AG09309 (cell line): ENCODE results near the gene PPP3R2.

Source experiments
- DNase-seq: peaks from one replicate; pipeline ENCODE4 v3.0.0-alpha.2; 2010; ENCODE audit warnings: low read depth
- H3K4me3 ChIP-seq: 2 replicates; pipeline ENCODE4 v1.5.1; 2011; ENCODE audit warnings: mild to moderate bottlenecking, low read depth, low read length, moderate library complexity; ENCODE audit not compliant: control insufficient read depth
- CTCF ChIP-seq: IDR thresholded peaks from 2 replicates; pipeline ENCODE4 v1.5.1; 2011; ENCODE audit warnings: mild to moderate bottlenecking, low read depth, low read length, inconsistent platforms; ENCODE audit not compliant: insufficient read depth, control insufficient read depth; ENCODE audit errors: missing control alignments

Gene PPP3R2

GRCh38 chr9:101594796-101595195 is at the start of gene PPP3R2:
Gene PPP3R2 (minus strand): TSS chr9:101594969. CDS start chr9:101594921, 48 bp downstream.
- H3K4me3 ChIP-seq: no peak within 1 kb of the TSS
- DNase-seq: no peak
- no peak for TF ChIP-seq CTCF

- TF ChIP-seq CTCF: no peak
- no peak for DNase-seq
- no peak overlapping the region for H3K4me3 ChIP-seq
Observed at GRCh38 chr9:101639785-101640665, 45.3 kb upstream of the PPP3R2 start.

- DNase-seq: no peak
- TF ChIP-seq CTCF: no peak
- H3K4me3 ChIP-seq: no peak overlapping the region
Observed at GRCh38 chr9:101639311-101639710, 44.5 kb upstream of the PPP3R2 start.

- H3K4me3 ChIP-seq: no peak overlapping the region
- no peak for TF ChIP-seq CTCF
- no peak for DNase-seq
Observed at GRCh38 chr9:101636247-101636646, 41.5 kb upstream of the PPP3R2 start.

GRCh38 chr9:101635473-101635872 is 40.7 kb upstream of the PPP3R2 start:
- no peak for DNase-seq
- H3K4me3 ChIP-seq: no peak overlapping the region
- TF ChIP-seq CTCF: no peak

- H3K4me3 ChIP-seq: no peak overlapping the region
- no peak for TF ChIP-seq CTCF
- no peak for DNase-seq
Observed at GRCh38 chr9:101634741-101635409, 40.1 kb upstream of the PPP3R2 start.
